H7 (cell line): Measurements from ENCODE around the gene ARAF. TPM values are rescaled to one million over a fixed set of nuclear protein-coding genes. Genes with fewer than 3 reads are reported as not detected.
"Not testable (repeated sequence)": the region's sequence is repeated elsewhere in the genome, so short reads cannot be mapped to it uniquely, and the experiment has no call there.

ENCODE experiments used
- DNase-seq: peaks from one replicate; pipeline ENCODE4 v3.0.0; 2012
- H3K27me3 ChIP-seq: 2 replicates; pipeline ENCODE4 v1.6.0; 2011; ENCODE audit warnings: mild to moderate bottlenecking, low read length; ENCODE audit not compliant: control insufficient read depth, insufficient read depth
- H3K36me3 ChIP-seq: replicated peaks from 2 replicates; pipeline ENCODE4 v1.5.1; 2011; ENCODE audit warnings: low read length; ENCODE audit not compliant: control insufficient read depth, insufficient read depth
- H3K4me3 ChIP-seq: 2 replicates; pipeline ENCODE4 v1.5.1; 2011; ENCODE audit warnings: low read depth, mild to moderate bottlenecking, control low read depth, low read length, moderate library complexity; ENCODE audit not compliant: insufficient read depth
- total RNA-seq: library from RNA; depleted of rRNA; stranded (reverse); fragments of >200 nt; shearing (Covaris generic); gene quantifications from 2 replicates; pipeline ENCODE4 v1.2.3, GENCODE V29; 2014

Gene ARAF
- total RNA-seq, 1 experiment from 2014 or later: 38.2 TPM

- no peak for DNase-seq
- Histone ChIP-seq H3K36me3 (no peaks in the 10 kb centered on the region), H3K27me3 (no peaks in the 10 kb centered on the region), H3K4me3 (no peak overlapping the region)
Observed at GRCh38 chrX:47587091-47587891, 26.3 kb downstream of the ARAF start.

- Histone ChIP-seq H3K36me3 (no peaks in the 10 kb centered on the region), H3K4me3 (no peak overlapping the region), H3K27me3 (no peaks in the 10 kb centered on the region)
- DNase-seq: no peak
Observed at GRCh38 chrX:47587906-47588735, 27.1 kb downstream of the ARAF start.

- no peaks in the 10 kb centered on the region for H3K27me3 ChIP-seq
- no peaks in the 10 kb centered on the region for H3K36me3 ChIP-seq
- no peak overlapping the region for H3K4me3 ChIP-seq
- no peak for DNase-seq
Observed at GRCh38 chrX:47590984-47591383, 30.0 kb downstream of the ARAF start.

GRCh38 chrX:47593522-47593921 lies 32.5 kb downstream of the ARAF start:
- H3K27me3 ChIP-seq: no peaks in the 10 kb centered on the region
- DNase-seq: no peak
- H3K36me3 ChIP-seq: no peaks in the 10 kb centered on the region
- no peak overlapping the region for H3K4me3 ChIP-seq

GRCh38 chrX:47595716-47596251 lies 34.8 kb downstream of the ARAF start:
- no peaks in the 10 kb centered on the region for H3K27me3 ChIP-seq
- no peaks in the 10 kb centered on the region for H3K36me3 ChIP-seq
- H3K4me3 ChIP-seq: no peak overlapping the region
- no peak for DNase-seq

GRCh38 chrX:47596256-47596655 lies 35.3 kb downstream of the ARAF start:
- H3K27me3 ChIP-seq: no peaks in the 10 kb centered on the region
- no peak for DNase-seq

GRCh38 chrX:47597222-47597621 lies 36.2 kb downstream of the ARAF start:
- Histone ChIP-seq H3K36me3 (no peaks in the 10 kb centered on the region), H3K27me3 (no peaks in the 10 kb centered on the region), H3K4me3 (no peak overlapping the region)
- DNase-seq: no peak

More at GRCh38 chrX:47596256-47596655, 35.3 kb downstream of the ARAF start:
- H3K36me3 ChIP-seq: no peaks in the 10 kb centered on the region
- no peak overlapping the region for H3K4me3 ChIP-seq

GRCh38 chrX:47603125-47603524 lies 42.1 kb downstream of the ARAF start:
- not testable (repeated sequence) for H3K36me3 ChIP-seq, H3K4me3 ChIP-seq, H3K27me3 ChIP-seq, DNase-seq

GRCh38 chrX:47605024-47605423 lies 44.0 kb downstream of the ARAF start:
- Histone ChIP-seq H3K36me3 (no peaks in the 10 kb centered on the region), H3K4me3 (no peak overlapping the region), H3K27me3 (no peaks in the 10 kb centered on the region)
- no peak for DNase-seq

- H3K36me3 ChIP-seq: no peaks in the 10 kb centered on the region
- no peak for DNase-seq
- no peaks in the 10 kb centered on the region for H3K27me3 ChIP-seq
- no peak overlapping the region for H3K4me3 ChIP-seq
Observed at GRCh38 chrX:47607091-47607490, 46.1 kb downstream of the ARAF start.

- H3K36me3 ChIP-seq: no peaks in the 10 kb centered on the region
- no peaks in the 10 kb centered on the region for H3K27me3 ChIP-seq
- DNase-seq: peak; percentile 69
- H3K4me3 ChIP-seq: no peak overlapping the region
Observed at GRCh38 chrX:47608130-47608810, 47.3 kb downstream of the ARAF start.

GRCh38 chrX:47610511-47610910 lies 49.5 kb downstream of the ARAF start:
- Histone ChIP-seq H3K36me3 (no peaks in the 10 kb centered on the region), H3K4me3 (no peak overlapping the region), H3K27me3 (no peaks in the 10 kb centered on the region)
- no peak for DNase-seq

- DNase-seq: no peak
- Histone ChIP-seq H3K36me3 (no peaks in the 10 kb centered on the region), H3K4me3 (no peak overlapping the region), H3K27me3 (no peaks in the 10 kb centered on the region)
Observed at GRCh38 chrX:47611489-47611888, 50.5 kb downstream of the ARAF start.

- no peak for DNase-seq
- Histone ChIP-seq H3K4me3 (no peak overlapping the region), H3K27me3 (no peaks in the 10 kb centered on the region), H3K36me3 (no peaks in the 10 kb centered on the region)
Observed at GRCh38 chrX:47611926-47612325, 50.9 kb downstream of the ARAF start.
